ENCODE results near the gene ACTR3.

The ACTR3 gene

GRCh38 chr2:114006460-114006859 is 116.6 kb downstream of the ACTR3 start:
- no peak for DNase-seq

- no peak for DNase-seq
Observed at GRCh38 chr2:114007436-114007835, 117.5 kb downstream of the ACTR3 start.

- DNase-seq: no peak
Observed at GRCh38 chr2:114008720-114009119, 118.8 kb downstream of the ACTR3 start.

GRCh38 chr2:114009205-114009944 is 119.5 kb downstream of the ACTR3 start:
- no peak for DNase-seq

GRCh38 chr2:114010001-114010400 is 120.1 kb downstream of the ACTR3 start:
- no peak for DNase-seq

- DNase-seq: no peak
Observed at GRCh38 chr2:114011713-114012112, 121.8 kb downstream of the ACTR3 start.

Data from activated CD4-positive, alpha-beta T cell treated with anti-CD3 and anti-CD28 coated beads for 4 hours (primary cell).